Measurements from ENCODE around the gene GRAMD1B.

GRAMD1B gene

DNA sequence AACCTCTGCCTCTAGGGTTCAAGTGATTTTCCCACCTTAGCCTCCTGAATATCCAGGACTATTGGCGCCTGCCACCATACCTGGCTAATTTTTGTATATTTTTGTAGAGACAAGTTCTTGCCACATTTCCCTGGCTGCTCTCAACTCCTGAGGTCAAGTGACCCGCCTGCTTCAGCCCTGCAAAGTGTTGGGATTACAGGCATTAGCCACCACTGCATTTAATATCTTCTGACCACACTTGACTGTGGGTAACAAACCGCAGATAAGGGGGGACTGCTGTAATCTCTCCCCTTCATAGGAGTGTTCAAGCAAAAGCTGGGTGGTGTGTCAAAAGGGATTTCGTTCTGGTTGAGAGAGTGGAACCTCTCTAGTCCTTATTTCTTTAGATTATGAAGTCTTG, 53.4 kb downstream of the GRAMD1B start:
- no peak overlapping the region for H3K27ac ChIP-seq (replicated peaks)
- DNase-seq (ENCODE audit: low read depth in 1 of 2, low spot score in 1 of 2), result peak in 1 of 2 experiments; percentile 37
- H3K27me3 ChIP-seq (ENCODE audit: insufficient read depth, poor library complexity, severe bottlenecking), result no peaks in the 10 kb centered on the region
- TF ChIP-seq SPI1 (IDR thresholded peaks at IDR 0.05; ENCODE audit: borderline replicate concordance, low read depth) (no peak), POLR2AphosphoS5 (IDR thresholded peaks at IDR 0.05; ENCODE audit: low read depth) (peak; percentile 37; the same call in 1 of the 2 replicates), GABPA (IDR thresholded peaks at IDR 0.05; ENCODE audit: low read depth) (no peak)
- TF ChIP-seq, protein P1, sequence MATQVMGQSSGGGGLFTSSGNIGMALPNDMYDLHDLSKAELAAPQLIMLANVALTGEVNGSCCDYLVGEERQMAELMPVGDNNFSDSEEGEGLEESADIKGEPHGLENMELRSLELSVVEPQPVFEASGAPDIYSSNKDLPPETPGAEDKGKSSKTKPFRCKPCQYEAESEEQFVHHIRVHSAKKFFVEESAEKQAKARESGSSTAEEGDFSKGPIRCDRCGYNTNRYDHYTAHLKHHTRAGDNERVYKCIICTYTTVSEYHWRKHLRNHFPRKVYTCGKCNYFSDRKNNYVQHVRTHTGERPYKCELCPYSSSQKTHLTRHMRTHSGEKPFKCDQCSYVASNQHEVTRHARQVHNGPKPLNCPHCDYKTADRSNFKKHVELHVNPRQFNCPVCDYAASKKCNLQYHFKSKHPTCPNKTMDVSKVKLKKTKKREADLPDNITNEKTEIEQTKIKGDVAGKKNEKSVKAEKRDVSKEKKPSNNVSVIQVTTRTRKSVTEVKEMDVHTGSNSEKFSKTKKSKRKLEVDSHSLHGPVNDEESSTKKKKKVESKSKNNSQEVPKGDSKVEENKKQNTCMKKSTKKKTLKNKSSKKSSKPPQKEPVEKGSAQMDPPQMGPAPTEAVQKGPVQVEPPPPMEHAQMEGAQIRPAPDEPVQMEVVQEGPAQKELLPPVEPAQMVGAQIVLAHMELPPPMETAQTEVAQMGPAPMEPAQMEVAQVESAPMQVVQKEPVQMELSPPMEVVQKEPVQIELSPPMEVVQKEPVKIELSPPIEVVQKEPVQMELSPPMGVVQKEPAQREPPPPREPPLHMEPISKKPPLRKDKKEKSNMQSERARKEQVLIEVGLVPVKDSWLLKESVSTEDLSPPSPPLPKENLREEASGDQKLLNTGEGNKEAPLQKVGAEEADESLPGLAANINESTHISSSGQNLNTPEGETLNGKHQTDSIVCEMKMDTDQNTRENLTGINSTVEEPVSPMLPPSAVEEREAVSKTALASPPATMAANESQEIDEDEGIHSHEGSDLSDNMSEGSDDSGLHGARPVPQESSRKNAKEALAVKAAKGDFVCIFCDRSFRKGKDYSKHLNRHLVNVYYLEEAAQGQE (IDR thresholded peaks at IDR 0.05; ENCODE audit: insufficient replicate concordance, low read depth), result no peak
- TF ChIP-seq, protein P2, sequence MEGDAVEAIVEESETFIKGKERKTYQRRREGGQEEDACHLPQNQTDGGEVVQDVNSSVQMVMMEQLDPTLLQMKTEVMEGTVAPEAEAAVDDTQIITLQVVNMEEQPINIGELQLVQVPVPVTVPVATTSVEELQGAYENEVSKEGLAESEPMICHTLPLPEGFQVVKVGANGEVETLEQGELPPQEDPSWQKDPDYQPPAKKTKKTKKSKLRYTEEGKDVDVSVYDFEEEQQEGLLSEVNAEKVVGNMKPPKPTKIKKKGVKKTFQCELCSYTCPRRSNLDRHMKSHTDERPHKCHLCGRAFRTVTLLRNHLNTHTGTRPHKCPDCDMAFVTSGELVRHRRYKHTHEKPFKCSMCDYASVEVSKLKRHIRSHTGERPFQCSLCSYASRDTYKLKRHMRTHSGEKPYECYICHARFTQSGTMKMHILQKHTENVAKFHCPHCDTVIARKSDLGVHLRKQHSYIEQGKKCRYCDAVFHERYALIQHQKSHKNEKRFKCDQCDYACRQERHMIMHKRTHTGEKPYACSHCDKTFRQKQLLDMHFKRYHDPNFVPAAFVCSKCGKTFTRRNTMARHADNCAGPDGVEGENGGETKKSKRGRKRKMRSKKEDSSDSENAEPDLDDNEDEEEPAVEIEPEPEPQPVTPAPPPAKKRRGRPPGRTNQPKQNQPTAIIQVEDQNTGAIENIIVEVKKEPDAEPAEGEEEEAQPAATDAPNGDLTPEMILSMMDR (IDR thresholded peaks at IDR 0.05; ENCODE audit: insufficient read depth, low read length), result no peak
- no peak overlapping the region for H3K4me3 ChIP-seq (replicated peaks; ENCODE audit: insufficient read depth, low read length)

- no peak overlapping the region for H3K4me3 ChIP-seq (replicated peaks; ENCODE audit: insufficient read depth, low read length)
- no peaks in the 10 kb centered on the region for H3K27me3 ChIP-seq (ENCODE audit: insufficient read depth, poor library complexity, severe bottlenecking)
- H3K27ac ChIP-seq (replicated peaks), result no peak overlapping the region
- DNase-seq (ENCODE audit: low read depth in 1 of 2, low spot score in 1 of 2), result peak in 1 of 2 experiments; percentile 23
- TF ChIP-seq SPI1 (IDR thresholded peaks at IDR 0.05; ENCODE audit: borderline replicate concordance, low read depth), result no peak
- TF ChIP-seq GABPA (IDR thresholded peaks at IDR 0.05; ENCODE audit: low read depth), result no peak
- no peak for TF ChIP-seq POLR2AphosphoS5 (IDR thresholded peaks at IDR 0.05; ENCODE audit: low read depth)
- TF ChIP-seq, protein P2 (IDR thresholded peaks at IDR 0.05; ENCODE audit: insufficient read depth, low read length), result no peak
- TF ChIP-seq, protein P1 (IDR thresholded peaks at IDR 0.05; ENCODE audit: insufficient replicate concordance, low read depth), result no peak
Measured at GRCh38 chr11:123484448-123484847, 54.4 kb downstream of the GRAMD1B start.

DNA sequence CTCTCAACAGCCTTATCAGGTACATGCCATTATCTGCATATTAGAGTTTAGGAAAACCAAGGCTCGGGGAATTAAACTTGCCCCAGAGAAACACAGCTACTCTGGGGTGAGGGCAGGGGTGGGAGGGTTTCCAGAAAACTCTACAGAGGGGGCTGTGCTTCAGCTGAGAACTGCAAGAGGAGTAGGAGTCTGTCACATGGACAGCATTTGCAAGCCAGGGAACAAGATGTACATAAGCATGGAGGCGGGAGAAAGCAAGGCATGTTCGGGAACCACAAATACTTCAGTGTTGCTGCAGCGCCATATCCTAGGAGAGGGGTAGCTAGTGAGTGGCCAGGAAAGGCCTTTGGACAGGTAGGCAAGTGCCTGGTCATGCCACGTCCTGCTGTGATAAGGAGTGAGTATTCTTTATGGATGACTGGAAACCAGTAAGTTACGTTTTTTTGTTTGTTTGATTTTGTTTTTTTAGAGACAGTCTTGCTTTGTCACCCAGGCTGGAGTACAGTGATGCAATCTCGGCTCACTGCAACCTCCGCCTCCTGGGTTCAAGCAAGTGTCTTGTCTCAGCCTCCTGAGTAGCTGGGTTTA, 57.2 kb downstream of the GRAMD1B start:
- Histone ChIP-seq H3K27ac (replicated peaks) (no peak overlapping the region), H3K27me3 (ENCODE audit: insufficient read depth, poor library complexity, severe bottlenecking) (no peaks in the 10 kb centered on the region), H3K4me3 (replicated peaks; ENCODE audit: insufficient read depth, low read length) (no peak overlapping the region)
- no peak for DNase-seq (ENCODE audit: low read depth in 1 of 2, low spot score in 1 of 2)
- TF ChIP-seq, protein P2 (IDR thresholded peaks at IDR 0.05; ENCODE audit: insufficient read depth, low read length), result no peak

DNA sequence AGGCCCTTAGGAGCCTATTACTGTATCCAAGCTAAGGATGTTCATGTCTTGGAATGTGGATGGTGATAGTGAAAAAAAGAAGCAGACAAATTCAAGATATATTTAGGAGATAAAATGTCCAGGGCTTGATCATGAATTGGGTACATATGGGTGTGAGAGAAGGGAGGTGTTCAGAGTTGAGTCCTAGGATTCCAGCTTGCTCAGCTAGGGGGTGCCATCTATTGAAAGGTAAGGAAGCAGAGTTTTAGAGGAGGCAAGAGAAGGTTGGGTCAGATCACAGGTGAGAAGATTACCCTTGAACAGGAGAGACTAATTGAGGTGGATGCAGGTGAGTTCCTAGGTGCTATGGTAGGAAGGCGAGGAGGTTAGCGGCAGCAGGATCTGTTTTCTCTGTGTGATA, 60.5 kb downstream of the GRAMD1B start:
- no peak for TF ChIP-seq POLR2AphosphoS5 (IDR thresholded peaks at IDR 0.05; ENCODE audit: low read depth)
- TF ChIP-seq, protein P1 (IDR thresholded peaks at IDR 0.05; ENCODE audit: insufficient replicate concordance, low read depth), result no peak
- TF ChIP-seq, protein P2 (IDR thresholded peaks at IDR 0.05; ENCODE audit: insufficient read depth, low read length), result no peak
- no peak for TF ChIP-seq GABPA (IDR thresholded peaks at IDR 0.05; ENCODE audit: low read depth)
- TF ChIP-seq SPI1 (IDR thresholded peaks at IDR 0.05; ENCODE audit: borderline replicate concordance, low read depth), result no peak
- no peak overlapping the region for H3K27ac ChIP-seq (replicated peaks)
- no peak overlapping the region for H3K4me3 ChIP-seq (replicated peaks; ENCODE audit: insufficient read depth, low read length)
- H3K27me3 ChIP-seq (ENCODE audit: insufficient read depth, poor library complexity, severe bottlenecking), result no peaks in the 10 kb centered on the region
- DNase-seq (ENCODE audit: low read depth in 1 of 2, low spot score in 1 of 2), result no peak
